ENCODE results near the gene TMEM51.

Gene TMEM51

DNA sequence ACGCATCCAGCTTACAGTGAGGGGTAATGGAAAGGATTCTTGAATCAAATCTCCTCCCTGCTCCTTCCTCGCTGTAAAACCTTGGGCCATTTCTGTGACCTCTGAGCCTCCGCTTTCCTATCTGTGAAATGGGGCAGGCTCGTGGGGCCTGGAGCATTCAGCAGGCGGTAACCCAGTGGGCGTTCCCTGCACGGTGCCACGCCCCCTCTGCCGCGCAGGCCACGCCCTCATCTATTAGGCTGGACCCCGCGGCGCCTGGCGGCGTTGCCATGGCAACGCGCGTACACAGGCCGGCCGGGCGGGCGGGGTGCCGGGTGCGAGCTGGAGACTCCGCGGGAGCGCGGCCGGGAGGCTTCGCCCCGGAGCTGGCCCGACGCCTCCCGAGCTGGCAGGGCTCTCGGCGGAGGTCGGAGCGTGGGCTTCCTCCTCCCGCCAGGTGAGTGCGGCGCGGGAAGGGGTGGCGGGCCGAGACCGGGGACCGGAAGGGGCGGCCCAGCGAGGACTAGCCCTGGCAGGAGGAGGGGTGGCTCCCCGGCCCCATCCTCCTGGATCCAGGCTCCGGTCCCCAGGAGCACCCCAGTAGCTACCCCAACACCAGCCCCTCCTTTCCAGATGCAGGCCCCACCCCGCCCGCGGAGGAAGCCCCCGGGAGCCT is 93.5 kb downstream of the TMEM51 start, which contains the start of gene FHAD1:
TSS of gene FHAD1 (plus strand) at position 264 of the 655 bp plus-strand sequence. CDS start 4,562 bp downstream, outside the sequence.
- Mint-ChIP-seq H3K36me3 (ENCODE audit: low read depth) (no peaks in the 10 kb centered on the region), H3K4me3 (peak within 1 kb of the TSS; percentile 66), H3K27ac (peak within 1 kb of the TSS; percentile 23), H3K27me3 (ENCODE audit: low read depth) (peaks cover 59% of the 10 kb centered on the region), H3K9me3 (peaks cover 11% of the 10 kb centered on the region), H3K4me1 (ENCODE audit: low read depth) (peaks cover 31% of the 10 kb centered on the region)
- DNase-seq (ENCODE audit: low spot score) = peak; percentile 27

DNA sequence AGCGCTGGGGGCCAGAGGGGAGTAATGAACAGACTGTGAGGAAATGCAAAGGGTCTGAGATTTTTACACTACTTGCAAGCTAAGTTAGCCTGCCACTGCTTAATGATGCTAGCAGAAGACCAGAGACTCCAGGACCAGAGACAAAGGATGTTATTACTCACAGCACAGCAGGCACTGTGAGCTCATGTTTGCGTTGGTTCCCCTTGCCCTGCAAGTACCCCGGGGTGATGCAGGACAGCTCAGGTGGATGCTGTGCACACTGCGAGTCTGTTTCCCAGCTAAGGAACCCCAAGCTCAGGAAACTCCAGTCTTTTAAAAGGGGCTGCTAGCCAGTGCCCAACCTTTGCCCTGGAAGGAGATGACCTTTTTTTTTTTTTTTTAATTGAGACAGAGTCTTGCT is 94.7 kb downstream of the TMEM51 start:
- DNase-seq (ENCODE audit: low spot score) = no peak
- Mint-ChIP-seq H3K4me3 (peak overlapping the region; percentile 66), H3K9me3 (peaks cover 11% of the 10 kb centered on the region), H3K27ac (peak overlapping the region; percentile 15), H3K27me3 (ENCODE audit: low read depth) (peaks cover 52% of the 10 kb centered on the region), H3K4me1 (ENCODE audit: low read depth) (peaks cover 41% of the 10 kb centered on the region), H3K36me3 (ENCODE audit: low read depth) (no peaks in the 10 kb centered on the region)

DNA sequence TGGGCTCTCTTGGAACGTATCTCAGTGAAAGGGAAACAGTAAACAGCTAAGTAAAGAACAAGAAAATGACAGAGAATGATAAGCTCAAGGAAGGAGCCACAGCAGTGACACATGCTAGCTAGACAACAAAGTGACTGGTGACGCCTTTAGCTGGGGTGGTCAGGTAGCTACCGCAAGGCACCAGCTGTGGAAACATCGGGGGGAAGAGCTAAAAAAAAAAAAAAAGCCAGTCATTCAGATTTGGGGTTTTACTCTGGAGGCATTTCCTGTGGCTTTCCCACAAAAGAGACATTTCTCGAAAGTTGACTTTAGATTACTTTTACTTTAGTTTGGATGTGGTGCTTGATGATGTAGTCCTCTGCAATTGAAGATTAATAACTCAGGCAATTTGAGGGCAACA is 95.5 kb downstream of the TMEM51 start:
- H3K36me3 Mint-ChIP-seq (ENCODE audit: low read depth) = no peaks in the 10 kb centered on the region
- DNase-seq (ENCODE audit: low spot score) = peak; percentile 84
- H3K4me1 Mint-ChIP-seq (ENCODE audit: low read depth) = peaks cover 44% of the 10 kb centered on the region
- H3K27me3 Mint-ChIP-seq (ENCODE audit: low read depth) = peaks cover 46% of the 10 kb centered on the region
- peak overlapping the region; percentile 66 for H3K4me3 Mint-ChIP-seq
- H3K27ac Mint-ChIP-seq = peak overlapping the region; percentile 79
- H3K9me3 Mint-ChIP-seq = peaks cover 11% of the 10 kb centered on the region

DNA sequence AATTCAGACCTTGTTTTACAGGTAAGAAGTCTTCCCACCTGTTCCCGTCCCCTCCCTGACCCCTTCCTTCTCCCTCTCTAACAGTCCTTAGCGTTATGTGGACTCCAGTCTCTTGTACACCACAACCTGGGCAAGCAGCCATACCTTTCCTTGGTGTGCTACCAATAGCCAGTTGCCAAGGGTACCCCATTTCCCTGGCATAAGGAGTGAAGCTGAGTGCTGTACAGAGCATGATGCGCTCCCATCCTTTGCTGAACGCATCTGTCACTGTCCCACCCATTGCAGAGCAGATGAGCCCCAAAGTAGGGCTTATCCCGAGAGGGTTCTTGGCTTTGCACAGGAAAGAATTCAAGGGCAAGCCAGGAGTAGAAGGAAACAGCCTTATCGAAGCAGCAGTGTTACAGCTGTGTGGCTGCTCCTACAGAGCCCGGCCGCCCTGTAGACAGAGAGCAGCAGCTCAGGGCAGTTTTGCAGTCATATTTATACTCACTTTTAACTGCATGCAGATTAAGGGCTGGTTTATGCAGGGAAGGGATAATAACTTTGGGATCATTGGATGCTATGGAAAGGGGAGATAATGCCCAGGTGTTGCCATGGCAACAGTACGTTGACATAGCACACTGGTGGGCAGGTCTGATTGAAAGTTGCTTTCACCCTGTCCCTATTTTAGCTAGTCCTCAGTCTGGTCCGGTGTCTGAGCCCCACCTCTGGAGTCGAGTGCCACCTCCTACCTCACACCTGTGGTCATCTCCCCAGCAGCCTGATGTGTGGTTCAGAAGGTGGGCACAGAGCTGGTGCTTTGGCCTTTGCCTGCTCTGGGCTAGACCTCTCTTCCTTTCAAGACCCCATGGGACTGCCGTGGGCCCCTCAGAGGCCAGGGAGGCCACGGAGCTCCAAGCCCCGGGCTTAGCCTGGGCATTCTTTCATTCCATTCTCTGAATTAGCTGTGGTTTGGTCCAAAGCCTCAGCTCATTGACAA is 98.6 kb downstream of the TMEM51 start:
- Mint-ChIP-seq H3K36me3 (ENCODE audit: low read depth) (no peaks in the 10 kb centered on the region), H3K27ac (peak overlapping the region; percentile 34), H3K4me1 (ENCODE audit: low read depth) (peaks cover 41% of the 10 kb centered on the region), H3K9me3 (no peaks in the 10 kb centered on the region), H3K4me3 (peak overlapping the region; percentile 34), H3K27me3 (ENCODE audit: low read depth) (peaks cover 28% of the 10 kb centered on the region)
- DNase-seq (ENCODE audit: low spot score) = no peak

DNA sequence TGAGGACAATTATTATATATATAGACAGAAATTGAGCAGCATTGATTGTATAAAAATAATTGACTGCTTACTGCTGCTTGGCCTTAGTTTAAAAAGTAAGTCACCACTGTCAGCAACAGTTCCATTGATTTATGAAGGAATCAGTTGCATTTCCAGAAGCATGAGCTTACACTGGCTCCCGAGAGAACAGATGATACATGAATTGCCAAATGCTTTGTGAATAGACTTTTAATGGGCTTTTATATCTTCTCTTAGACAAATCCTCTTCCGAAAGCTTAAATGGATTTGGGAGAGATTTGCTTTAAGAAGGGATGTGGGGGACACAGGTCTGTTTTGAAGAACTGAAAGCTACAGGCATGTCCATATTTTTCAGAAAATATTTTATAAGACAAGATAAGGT is 101.0 kb downstream of the TMEM51 start:
- Mint-ChIP-seq H3K27ac (no peak overlapping the region), H3K9me3 (no peaks in the 10 kb centered on the region), H3K4me3 (no peak overlapping the region), H3K27me3 (ENCODE audit: low read depth) (peaks cover 19% of the 10 kb centered on the region), H3K4me1 (ENCODE audit: low read depth) (peaks cover 28% of the 10 kb centered on the region), H3K36me3 (ENCODE audit: low read depth) (no peaks in the 10 kb centered on the region)
- DNase-seq (ENCODE audit: low spot score) = no peak

DNA sequence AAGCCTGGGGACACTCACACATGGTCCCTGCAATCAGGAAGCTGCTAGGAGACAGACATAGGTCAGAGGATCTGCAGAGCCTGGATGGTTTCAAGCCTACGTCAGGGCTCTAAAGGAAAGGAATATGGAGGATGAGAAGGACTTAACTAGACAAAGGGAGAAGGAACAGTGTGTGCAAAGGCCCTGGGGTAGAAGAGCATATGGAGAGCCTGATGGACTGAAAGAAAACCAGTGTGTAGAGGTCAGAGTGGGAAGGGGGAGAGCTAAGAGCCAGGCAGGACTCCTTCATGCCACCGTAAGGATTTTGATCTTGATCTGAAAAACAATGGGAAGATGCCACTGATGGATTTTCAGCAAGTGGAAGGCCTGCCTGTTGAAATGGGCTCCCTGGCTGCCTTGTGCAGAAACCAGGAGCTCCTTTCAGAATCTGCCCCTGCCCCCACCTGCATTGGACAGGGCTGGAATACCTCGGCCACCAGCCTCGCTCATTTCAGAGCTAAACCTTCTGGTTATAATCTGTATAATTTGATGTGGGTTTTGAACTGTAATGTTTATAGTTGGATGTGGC is 102.1 kb downstream of the TMEM51 start:
- no peak overlapping the region for H3K4me3 Mint-ChIP-seq
- no peak overlapping the region for H3K27ac Mint-ChIP-seq
- no peaks in the 10 kb centered on the region for H3K36me3 Mint-ChIP-seq (ENCODE audit: low read depth)
- no peak for DNase-seq (ENCODE audit: low spot score)
- H3K9me3 Mint-ChIP-seq = no peaks in the 10 kb centered on the region
- H3K4me1 Mint-ChIP-seq (ENCODE audit: low read depth) = peaks cover 20% of the 10 kb centered on the region
- H3K27me3 Mint-ChIP-seq (ENCODE audit: low read depth) = peaks cover 14% of the 10 kb centered on the region

DNA sequence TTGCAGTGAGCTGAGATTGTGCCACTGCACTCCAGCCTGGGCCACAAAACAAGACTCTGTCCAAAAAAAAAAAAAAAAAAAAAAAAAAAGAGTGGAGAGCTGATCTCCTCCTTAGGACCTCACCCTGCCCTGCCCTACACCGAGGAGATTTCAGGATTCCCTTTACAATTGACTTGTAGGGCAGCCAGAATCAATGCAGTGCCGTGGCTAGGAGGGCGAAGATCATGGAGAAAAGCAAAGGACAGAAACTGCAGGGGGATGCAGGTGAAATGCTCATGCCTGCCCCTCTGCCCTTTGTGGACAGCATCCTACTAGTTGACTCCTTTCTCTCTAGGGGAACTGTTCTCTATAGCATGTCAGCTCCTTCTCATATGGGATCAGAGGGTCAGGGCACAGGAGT is 103.0 kb downstream of the TMEM51 start:
- DNase-seq (ENCODE audit: low spot score) = no peak
- H3K36me3 Mint-ChIP-seq (ENCODE audit: low read depth) = no peaks in the 10 kb centered on the region
- H3K27ac Mint-ChIP-seq = no peak overlapping the region
- peaks cover 28% of the 10 kb centered on the region for H3K4me1 Mint-ChIP-seq (ENCODE audit: low read depth)
- peaks cover 23% of the 10 kb centered on the region for H3K27me3 Mint-ChIP-seq (ENCODE audit: low read depth)
- H3K9me3 Mint-ChIP-seq = no peaks in the 10 kb centered on the region
- H3K4me3 Mint-ChIP-seq = no peak overlapping the region

DNA sequence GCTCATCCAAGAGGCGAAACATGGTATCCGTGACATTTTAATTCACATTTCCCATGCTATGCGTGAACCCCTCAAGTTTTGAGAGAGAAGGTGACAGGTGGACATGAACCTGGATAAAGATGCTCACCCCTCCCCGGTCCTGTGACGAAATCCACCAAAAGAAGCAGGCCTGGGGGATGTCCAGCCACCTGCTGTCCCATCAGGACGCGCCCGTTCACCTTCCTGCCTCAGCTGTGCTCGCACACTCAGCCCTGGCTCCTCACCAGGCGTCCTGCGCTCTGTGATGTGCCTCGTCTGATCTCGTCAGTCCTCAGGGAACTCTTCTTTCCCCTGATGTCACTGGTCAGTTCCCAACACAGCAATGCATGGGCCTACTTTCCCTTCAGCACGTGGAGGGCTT is 103.8 kb downstream of the TMEM51 start:
- DNase-seq (ENCODE audit: low spot score) = no peak
- Mint-ChIP-seq H3K27me3 (ENCODE audit: low read depth) (peaks cover 26% of the 10 kb centered on the region), H3K27ac (no peak overlapping the region), H3K4me1 (ENCODE audit: low read depth) (peaks cover 29% of the 10 kb centered on the region), H3K36me3 (ENCODE audit: low read depth) (no peaks in the 10 kb centered on the region), H3K4me3 (no peak overlapping the region), H3K9me3 (no peaks in the 10 kb centered on the region)

DNA sequence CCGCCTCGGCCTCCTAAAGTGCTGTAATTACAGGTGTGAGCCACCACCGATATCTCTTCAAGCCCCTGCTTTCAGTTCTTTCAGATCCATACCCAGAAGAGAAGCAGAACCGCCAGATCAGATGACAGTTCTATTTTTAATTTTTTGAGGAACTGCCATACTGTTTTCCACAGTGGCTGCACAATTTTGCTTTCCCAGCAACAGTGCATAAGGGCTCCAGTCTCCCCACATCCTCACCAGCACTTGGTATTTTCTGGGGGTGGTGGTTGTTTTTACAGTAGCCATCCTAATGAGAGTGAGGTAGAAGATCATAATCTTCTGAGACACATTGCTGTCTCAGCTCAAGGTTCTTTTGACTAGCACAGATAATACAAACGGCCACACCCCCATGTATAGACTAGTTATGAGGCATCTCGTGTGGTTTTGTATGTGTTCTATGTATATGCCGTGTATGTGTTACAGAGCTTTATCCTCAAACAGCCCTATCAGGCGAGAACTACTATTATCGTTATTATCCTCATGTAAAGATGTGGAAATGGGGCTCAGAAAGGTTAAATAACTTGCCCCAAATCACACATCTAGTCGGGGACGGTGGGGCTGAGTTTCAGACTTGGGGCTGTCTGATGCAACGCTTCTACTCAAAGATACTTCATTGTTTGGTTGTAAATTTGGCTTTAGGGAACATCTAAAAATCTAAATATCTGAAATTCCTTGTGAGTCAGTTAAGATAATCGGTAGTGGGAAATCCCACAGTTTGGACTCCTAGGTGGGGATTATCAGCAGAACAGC is 105.5 kb downstream of the TMEM51 start:
- H3K4me1 Mint-ChIP-seq (ENCODE audit: low read depth) = peaks cover 18% of the 10 kb centered on the region
- H3K36me3 Mint-ChIP-seq (ENCODE audit: low read depth) = no peaks in the 10 kb centered on the region
- H3K27ac Mint-ChIP-seq = no peak overlapping the region
- no peak for DNase-seq (ENCODE audit: low spot score)
- no peak overlapping the region for H3K4me3 Mint-ChIP-seq
- no peaks in the 10 kb centered on the region for H3K9me3 Mint-ChIP-seq
- peaks cover 32% of the 10 kb centered on the region for H3K27me3 Mint-ChIP-seq (ENCODE audit: low read depth)

DNA sequence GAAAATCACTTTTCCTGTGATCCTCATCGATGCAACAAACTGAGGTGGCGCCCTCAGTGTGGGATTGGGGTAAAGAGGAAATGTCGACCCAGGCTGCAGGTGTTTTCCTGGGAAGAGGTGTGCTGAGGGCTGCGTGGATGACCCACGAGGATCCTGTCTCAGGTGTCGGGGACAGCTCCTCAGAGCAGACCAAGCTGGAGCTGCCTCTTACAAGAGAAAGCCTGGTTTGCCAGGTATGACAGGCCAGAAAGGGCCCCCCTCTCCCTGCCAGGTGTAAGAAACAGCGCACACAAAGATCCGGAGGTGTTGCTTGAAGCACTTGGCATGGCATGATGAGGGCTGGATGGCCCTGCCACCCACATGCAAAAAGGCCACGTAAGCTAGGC is 106.1 kb downstream of the TMEM51 start:
- no peak for DNase-seq (ENCODE audit: low spot score)
- no peak overlapping the region for H3K27ac Mint-ChIP-seq
- peaks cover 38% of the 10 kb centered on the region for H3K27me3 Mint-ChIP-seq (ENCODE audit: low read depth)
- peaks cover 18% of the 10 kb centered on the region for H3K4me1 Mint-ChIP-seq (ENCODE audit: low read depth)
- no peak overlapping the region for H3K4me3 Mint-ChIP-seq
- H3K9me3 Mint-ChIP-seq = no peaks in the 10 kb centered on the region
- no peaks in the 10 kb centered on the region for H3K36me3 Mint-ChIP-seq (ENCODE audit: low read depth)

DNA sequence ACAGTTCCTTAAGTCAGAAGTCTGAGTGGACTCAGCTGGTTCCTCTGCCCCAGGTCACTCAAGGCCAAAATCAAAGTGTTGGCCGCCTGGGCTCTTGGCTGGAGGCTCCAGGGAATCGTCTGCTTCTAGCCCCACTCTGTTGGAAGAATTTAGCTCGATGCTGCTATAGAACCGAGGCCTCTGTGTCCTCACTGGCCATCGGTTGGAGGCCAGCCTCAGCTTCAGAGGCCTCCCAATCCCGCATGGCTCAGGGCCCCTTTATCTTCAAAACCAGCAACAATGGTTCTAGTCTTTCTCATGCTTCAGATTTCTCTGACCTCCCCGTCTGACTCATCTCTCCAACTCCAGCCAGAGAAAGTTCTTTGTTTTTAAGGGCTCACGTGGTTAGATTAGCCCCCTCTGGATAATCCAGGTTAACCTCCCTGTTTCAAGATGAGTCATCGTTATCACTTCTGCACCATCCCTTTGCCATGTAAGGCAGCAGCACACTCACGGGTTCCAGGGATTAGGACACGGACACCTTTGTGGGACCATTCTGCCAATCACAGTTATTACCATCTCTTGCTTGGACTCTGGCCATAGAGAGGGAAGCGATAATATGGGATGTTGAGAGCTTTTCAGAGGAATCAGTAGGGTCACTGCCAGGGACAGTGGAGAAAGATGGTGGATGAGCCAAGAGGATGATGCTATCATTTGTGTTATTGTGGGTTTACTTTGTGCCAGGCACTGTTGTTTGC is 107.0 kb downstream of the TMEM51 start:
- DNase-seq (ENCODE audit: low spot score) = no peak
- peaks cover 18% of the 10 kb centered on the region for H3K4me1 Mint-ChIP-seq (ENCODE audit: low read depth)
- H3K27ac Mint-ChIP-seq = no peak overlapping the region
- peak overlapping the region; percentile 46 for H3K4me3 Mint-ChIP-seq
- no peaks in the 10 kb centered on the region for H3K36me3 Mint-ChIP-seq (ENCODE audit: low read depth)
- peaks cover 38% of the 10 kb centered on the region for H3K27me3 Mint-ChIP-seq (ENCODE audit: low read depth)
- no peaks in the 10 kb centered on the region for H3K9me3 Mint-ChIP-seq

DNA sequence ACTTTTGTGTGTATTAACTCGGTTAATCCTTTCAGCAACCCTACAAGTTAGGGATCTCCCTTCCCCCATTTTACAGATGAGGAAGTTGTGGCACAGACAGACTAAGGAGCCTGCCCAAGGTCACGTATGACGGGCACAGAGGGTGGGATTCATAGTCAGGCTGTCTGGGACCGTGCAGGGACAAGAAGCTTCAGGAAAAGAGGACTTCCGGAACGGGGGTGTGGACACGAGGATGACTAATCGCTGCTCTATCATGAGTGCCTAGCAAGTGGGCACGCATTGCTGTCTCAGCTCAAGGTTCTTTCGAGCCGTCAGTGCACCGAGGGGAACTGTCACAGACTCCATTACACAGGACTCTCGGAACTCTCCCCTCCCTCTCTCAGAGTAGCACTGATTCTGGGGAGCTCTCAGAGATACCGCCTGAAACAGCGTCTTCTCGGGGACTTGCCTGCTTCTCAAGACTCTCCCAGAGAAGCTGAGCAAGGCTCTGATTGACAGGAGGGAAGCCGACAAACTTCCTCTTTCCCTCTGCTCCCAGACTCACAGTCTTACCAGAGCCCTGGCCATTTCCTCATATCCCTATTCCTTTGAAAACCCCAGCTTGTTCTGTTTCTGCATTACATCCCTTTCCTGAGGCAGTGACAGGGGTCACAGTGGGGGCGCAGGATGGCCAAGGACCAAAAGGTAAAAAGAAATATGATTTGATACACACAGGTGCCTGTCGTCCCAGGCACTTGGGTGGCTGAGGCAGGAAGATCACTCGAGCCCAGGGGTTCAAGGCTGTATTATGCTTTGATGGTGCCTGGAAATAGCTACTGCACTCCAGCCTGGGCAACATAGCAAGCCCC is 107.8 kb downstream of the TMEM51 start:
- no peaks in the 10 kb centered on the region for H3K9me3 Mint-ChIP-seq
- H3K4me3 Mint-ChIP-seq = peak overlapping the region; percentile 46
- H3K36me3 Mint-ChIP-seq (ENCODE audit: low read depth) = no peaks in the 10 kb centered on the region
- H3K4me1 Mint-ChIP-seq (ENCODE audit: low read depth) = peaks cover 18% of the 10 kb centered on the region
- H3K27ac Mint-ChIP-seq = no peak overlapping the region
- peaks cover 36% of the 10 kb centered on the region for H3K27me3 Mint-ChIP-seq (ENCODE audit: low read depth)
- peak; percentile 32 for DNase-seq (ENCODE audit: low spot score)

Measured in T-helper 2 cell treated with Interferon-gamma antibody and Interleukin-4, amounts not matched to agents 5 μg/mL and 100 μg/mL, for 36 hours (primary cell).